Pons (tissue), 1 donor: Measurements from ENCODE around the gene RNF14.

Source experiments
- DNase-seq: peaks from one replicate; pipeline ENCODE4 v3.0.0-alpha.2; 2016; ENCODE audit warnings: low spot score

RNF14 gene

DNA sequence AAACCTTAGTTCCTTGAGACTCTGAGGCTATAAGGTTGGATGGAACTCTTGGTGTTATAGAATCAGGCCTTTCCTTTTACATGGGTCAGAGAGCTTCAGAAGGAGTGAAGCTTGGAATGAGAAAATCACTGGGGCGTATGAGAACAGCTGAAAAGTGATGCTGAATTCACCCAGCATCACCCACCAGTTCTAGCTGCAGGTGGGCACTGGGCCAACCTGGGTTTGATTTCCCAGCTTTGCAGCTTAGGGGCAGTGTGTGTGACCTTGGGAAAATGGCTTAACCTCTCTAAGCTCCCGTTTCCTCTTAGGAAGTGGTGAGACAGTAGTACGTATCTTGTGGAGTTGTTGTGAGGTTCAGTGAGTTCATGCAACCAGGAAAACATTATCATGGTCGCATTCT, 21.6 kb upstream of the RNF14 start:
- no peak for DNase-seq

DNA sequence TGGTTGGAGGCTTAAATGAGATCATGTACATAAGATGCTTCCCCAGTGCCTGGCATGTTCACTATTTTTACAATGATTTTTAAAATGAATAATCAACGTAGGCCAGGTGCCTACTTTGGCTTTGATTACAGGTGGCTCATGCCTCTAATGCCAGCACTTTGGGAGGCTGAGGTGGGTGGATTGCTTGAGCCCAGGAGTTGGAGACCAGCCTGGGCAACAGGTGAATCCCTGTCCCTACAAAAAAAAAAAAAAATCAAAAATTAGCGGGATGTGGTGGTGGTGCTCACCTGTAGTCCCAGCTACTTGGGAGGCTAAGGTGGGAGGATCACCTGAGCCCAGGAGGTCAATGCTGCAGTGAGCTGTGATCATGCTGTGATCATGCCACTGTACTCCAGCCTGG, 20.1 kb upstream of the RNF14 start:
- no peak for DNase-seq

DNA sequence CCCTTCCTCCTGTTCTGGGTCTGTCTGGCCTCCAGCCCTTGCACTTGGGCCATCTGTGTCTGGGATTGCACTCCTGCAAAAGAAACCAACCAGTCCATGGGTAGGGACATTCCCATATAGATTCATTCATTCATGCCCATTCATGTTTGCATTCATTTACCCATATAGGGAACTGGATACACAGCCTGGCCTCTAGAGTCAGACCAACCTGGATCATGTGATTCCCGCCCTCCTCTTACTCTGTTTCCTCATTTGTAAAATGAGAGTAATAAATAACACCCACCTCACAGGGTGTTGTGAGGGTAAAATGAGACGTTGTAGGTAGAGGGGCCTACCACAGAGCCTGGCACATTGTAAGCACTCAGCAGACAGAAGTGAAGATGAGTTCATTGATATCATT, 19.4 kb upstream of the RNF14 start:
- no peak for DNase-seq

DNA sequence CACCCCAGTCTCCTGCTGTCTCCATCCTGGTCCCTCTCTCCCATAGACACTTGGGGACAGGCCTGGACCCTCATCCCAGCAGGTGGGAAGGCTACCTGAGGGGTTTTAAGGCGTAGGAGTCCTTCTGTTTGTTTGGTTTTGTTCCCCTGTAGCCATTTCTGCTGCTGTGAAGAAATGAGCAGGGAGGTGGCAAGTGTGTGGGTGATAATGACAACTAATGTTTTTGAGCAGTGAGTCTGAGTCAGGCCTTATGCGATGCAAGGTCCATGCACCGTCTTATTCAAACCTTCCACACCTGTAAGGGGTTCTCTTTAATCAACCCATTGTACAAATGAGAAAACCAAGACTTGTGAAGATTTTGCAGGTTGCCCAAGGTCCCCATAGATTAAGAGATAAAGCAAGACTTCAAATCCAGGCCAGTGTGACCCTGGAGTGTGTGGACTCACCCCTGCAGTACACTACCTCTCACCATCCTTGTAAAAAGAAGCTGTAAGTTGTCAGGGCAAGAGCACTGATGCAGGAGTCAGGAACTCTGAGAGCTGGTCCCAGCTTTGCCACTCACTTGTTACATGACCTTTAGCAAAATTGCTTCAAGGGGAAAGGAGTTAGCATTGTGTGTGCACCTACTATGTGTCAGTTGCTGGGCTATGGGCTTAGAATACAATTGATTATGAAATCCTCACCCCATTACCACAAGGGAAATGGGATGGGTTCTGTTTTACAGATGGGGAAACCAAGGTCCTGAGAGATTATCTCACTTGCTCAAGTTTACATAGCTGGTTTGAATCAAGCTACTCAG, 18.5 kb upstream of the RNF14 start:
- DNase-seq: no peak

DNA sequence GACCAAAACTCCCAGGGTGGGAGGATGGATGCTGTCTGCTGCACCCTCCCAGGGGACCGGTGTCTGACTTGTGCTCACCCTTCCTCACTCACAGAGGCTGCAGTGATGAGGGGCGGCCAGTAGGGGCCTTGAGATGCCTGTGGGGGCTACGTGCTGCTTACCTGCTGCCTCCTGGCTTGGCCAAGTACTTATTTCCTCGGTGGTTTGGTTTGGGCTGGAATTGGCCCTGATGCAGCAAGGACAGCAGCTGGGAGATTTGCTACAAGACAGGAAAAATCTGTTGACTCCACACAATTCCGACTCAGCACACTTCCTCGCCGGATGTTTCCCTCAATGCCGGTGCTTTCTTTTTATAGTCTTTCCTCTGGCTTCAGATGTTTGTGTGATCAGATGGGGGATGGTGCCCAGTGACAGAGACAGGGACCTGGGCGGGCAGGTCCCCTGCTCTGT, 17.5 kb upstream of the RNF14 start:
- no peak for DNase-seq

DNA sequence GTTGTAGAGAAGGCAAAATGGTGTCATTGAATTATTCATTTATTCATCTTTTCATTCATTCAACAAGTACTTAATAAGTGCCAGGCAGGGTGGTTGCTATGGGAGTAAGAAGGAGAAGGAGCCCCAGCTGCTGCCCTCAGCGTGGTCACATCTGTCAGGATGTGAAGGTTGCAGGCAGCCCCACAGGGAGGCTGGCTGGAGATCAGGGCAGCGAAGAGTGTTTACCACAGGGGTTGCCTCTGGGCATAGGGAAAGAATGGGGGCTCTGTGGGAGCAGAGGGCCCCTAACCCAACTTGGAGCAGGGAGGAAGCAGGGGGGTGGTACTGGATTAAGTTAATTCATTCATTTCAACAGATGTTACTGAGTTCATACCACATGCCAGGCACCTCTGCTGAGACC, 16.9 kb upstream of the RNF14 start:
- DNase-seq: no peak

DNA sequence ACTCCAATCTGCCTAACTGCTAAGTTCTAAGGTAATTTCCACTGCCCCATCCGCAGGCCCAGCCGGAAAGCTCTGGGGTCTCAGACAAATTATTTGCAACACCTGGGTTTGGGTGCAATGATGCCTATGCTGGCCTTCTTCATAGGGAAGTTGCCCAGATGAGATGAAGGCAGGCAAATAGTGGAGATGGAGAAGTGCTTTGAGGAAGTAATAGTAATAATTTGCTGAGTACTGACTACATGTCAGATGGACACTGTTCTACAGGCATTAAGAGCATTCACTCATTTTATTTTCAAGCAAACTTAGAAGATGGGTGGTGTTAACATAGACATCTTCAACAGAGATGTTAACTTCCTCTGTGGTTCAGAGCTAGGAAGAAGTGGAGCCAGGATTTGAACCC, 14.7 kb upstream of the RNF14 start:
- DNase-seq: peak; percentile 51

DNA sequence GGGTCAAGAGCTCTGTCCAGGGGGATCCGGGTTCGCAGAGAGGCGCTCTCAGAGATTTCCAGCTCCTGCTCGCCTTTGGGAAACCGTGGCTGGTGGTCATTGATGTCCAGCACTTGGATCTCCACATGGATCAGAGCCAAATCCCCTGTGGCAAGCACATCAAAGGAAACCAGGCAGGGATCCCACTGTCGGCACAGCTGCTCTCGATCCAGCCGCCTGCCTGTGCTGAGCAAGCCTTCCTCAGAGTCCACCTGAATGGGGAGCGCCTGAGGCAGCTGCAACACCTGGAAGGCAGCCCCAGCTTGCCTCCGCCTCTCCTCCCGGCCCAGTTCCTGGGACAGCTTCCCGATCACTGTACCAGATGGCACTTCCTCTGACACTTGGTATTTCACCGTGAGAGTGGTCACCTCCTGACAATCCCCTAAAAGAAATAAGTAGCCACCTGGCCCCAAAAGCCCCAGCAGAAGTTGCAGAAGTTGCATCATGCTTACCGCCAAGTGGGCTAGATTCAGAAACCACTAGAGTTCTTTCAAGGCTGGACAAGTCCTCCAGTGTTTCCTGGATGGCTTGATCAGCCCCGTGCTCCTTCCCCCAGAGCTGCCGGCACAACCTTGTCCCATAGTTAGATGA, 11.4 kb upstream of the RNF14 start:
- DNase-seq: no peak

DNA sequence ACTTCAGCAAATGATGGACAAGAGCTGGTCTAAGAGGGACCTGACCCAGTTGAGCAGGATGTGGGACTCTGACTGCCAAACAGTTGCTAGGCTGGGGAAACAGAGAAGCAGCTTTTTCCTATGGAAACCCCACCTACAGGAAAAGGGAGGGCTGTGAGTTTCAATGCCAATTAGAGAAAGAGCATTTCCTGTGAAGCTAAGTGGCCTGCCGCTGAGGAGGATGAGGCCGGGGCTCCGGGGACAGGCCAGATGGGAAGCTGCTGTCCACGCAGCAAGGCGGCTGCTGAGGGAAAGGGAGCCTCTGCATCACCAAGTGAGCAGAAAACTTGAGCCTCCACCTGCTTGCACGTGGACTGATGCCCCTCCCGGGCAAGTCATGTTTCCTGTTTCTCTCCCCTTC, 10.8 kb upstream of the RNF14 start, which contains the start of gene PCDH12:
Gene PCDH12, minus strand, starts transcription at position 90 of the 400 bp plus-strand sequence. CDS start 351 bp downstream, outside the sequence.
- DNase-seq: no peak

DNA sequence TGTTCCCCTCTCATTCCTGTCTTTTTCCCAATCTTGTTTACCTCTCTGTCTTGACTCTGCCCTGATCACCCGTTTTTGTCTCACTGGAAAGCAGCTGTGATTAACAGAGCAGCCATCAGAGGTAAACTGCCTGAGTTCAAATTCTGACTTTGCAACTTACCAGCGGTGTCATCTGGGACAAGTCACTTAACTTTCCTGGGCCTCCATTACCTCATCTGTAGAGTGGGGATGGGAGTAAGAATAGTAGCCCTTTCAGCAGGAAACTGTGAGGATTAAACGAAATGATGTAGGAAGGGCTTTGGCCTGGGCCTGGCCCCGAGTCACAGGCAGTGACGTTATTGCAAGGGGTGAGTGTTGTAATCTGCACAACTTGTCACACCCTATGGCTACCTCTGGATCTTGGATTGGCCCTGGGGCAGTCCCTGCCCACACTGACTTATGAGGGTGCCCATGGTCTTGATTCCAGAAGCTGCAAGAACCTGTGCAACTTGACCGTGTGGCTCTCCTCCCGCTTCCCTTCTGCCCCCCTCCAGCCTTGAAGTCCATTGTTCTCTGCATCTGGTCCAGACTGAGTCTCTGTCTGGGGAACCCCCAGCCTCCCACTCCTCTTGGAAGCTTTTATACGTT, 10.2 kb upstream of the RNF14 start:
- DNase-seq: no peak

DNA sequence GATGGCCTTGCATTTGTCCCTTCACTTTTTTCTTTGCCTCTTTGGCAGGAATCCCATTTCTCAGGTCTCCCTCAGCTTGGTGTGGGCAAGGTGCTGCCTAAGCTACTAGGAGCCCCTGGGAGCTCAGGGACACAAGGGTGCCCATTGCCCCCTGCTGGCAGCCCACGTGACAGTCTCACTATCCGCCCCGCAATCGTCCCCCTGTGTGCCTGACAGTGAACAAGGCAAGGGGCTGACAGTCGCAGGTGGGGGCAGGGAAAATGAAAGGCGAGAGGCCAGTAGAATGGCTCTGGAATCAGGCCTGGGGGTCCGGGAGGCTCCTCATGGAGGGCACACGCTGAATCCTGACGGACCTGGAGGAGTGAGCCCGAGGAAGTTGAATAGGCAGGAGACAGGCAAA, 8.9 kb upstream of the RNF14 start:
- no peak for DNase-seq

DNA sequence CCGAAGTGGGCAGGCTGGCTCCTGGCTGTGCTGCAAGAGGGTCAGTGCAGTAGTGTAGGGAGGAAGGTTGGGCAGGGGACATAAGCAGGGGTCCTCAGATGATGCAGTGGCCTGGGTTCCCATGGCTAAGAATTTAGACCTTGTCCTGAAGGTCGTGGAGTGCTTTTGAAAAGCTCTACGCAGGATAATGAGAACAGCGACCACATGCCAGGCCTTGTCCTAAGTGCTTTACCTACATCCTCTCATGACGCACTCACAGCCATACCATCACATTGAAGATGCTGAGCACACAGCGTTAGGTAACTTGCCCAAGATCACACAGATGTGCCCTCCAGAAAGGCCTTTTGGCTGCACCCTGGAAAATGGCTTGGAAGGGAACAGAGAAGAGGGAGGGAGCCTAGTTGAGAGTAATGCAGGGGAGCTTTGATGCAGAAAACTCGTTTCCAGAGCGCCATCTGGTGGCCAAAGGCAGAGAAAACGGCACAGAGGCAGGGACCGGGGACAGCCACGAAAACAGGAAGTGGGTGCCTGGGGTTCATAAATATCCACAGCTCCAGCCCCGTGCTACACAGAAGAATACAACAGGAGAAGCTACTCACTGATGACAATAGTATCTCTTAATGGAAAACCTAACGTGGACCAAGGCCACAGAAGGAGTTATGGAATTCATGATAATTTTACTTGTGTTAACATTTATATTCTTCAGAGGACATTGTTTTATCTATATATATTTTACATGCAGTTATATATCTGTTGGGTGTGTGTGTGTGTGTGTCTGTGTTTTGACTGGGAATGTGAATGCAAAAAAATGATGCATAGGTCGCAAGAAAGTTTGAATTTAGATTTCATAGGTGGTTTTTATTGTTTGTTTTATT, 8.2 kb upstream of the RNF14 start:
- DNase-seq: peak; percentile 93

DNA sequence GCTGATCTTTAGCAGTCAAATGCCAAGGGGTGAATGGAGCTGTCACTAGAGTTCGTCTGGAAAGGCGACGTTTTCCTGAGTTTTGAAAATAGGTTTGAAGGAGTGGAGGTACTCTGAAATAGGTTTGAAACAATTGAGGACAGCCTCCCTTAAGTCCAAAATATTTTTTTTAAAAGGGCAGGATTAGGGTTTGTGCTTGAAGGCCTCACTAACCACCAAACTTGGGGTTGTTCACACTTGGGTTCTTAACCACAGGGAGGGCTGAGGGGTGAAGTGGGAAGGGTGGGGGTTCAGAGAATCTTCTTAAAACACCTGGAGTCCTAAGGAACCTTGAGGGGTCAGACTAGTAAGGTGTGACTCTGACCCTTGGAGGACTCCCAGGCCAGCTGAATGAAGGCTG, 7.4 kb upstream of the RNF14 start:
- no peak for DNase-seq

DNA sequence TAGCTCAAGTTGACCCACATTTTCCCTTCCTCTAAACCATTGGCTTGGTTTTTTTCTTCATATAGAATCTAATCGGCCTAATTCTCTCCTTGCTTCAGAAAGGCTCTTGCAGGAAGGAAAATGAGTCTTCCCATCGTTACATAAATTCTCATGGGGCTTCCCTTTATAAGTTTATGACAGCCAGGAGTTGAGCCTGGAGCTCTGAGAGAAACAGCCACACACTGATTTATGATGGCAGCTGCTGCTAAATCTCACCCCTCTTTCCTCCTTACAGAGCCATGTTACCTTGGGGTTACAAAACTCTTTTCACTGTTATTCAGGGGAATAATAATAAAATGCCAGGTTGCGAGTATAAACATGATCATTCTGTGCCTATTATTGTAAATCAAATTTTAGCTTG, 5.2 kb upstream of the RNF14 start:
- DNase-seq: no peak

DNA sequence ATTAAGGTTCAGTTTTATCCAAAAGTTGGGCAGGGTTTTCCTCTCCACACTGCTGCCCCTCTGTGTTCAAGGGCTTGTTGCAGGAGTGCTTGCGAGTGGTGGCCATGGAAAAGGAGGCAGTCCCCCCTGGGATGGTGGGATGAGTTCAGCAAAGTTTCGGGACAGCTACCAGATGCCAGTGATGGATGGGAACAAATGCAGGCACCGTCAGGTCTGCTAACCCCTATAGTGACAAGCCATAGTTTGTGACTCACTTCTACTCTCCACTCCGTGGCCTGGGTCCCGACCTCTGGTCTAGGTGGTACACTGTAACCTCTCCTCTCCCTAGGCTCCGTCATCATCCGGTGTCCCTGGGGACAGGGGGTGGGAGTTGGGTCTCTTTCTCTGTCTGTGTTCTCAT, 3.8 kb upstream of the RNF14 start:
- DNase-seq: no peak

DNA sequence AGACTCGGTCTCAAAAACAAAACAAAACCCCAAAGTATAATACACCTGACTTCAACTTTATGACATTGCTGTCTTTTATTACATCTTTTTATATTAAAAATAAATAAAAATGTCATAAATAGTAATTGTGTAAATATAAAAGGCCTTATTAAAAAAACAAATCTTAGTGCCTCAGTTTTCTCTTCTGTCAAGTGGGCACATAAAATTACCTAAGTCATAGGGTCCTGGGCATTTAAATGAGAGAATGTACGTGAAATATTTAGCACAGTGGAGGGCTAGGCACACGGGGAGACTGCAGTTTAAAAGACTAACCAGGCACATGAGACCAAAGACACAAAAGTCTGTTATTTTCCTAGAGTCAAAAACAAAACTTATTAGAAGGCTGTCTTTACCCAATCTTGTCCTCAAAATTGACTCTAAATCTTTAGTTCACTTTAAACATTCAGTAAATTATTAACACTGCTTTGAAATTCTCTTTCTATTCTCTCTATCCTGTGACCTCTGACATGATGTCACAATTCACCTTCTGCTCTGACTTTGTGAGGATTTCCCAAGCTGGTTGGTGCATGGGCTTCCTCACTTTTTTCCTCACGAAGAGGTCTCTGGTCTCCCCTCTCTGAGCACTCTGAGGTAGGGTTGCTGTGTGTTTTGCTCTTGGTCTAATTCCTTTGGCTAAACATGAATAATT, 2.5 kb upstream of the RNF14 start:
- DNase-seq: no peak

DNA sequence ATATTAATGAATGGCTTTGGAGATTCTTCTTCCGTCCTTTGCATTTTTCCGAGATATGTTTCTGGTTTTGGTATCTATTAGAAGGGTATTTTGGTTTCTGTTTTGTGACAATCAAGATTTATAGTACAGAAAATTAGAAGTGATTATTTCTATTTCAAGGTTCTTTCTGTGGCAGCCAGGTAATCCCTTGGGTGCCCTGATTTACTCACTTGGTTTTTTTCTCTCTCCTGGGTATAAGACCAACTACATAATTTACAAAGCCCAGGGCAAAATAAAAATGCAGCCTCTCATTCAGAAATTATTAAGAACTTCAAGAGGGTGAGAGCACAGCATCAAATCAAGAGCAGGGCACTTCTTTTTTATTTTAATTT, 2.0 kb upstream of the RNF14 start:
- no peak for DNase-seq

DNA sequence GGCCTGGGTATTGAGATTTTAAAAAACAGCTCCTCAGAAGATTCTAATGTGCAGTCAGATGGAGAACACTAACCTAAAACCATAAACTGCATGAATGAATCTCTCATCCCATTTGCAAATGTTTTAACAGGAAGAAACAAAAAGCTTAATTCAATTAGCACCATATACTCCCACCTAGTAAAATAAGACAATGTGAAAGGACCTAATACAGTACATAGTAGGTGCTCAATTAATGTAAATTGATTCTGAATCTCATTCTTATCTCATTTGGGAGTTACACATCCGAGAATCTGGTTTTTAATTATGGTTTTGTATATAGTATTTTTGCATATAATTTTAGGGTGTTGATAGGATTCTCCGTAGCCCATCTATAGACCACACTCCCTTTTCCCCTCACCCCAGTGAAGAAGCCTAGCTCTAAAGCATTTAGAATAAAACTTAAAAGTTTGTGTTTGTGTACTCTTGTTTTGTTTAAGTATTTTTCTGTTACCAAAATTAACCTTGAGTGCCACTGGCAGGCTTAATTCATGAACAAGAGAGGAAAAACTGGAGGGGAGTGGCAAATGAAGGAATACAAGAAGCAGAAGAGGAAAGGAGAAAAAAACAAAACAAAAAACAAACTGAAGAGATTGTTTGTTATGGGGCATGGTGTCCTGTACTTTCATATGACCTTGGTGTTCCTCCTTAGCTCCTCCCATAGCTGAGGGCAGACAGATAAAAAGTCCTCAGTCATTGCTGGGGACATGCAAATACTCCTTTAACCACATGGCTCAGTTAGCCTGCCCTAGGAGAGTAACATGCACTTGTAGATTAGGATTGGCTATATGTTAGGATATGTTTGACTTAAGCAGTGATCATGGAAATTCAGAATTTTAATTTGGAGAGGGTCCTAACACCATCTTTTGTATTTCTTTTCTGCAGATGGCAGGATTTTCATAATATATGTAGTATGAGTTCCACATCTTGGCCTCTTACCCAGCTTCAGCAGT, 1.2 kb downstream of the RNF14 start:
- no peak for DNase-seq

DNA sequence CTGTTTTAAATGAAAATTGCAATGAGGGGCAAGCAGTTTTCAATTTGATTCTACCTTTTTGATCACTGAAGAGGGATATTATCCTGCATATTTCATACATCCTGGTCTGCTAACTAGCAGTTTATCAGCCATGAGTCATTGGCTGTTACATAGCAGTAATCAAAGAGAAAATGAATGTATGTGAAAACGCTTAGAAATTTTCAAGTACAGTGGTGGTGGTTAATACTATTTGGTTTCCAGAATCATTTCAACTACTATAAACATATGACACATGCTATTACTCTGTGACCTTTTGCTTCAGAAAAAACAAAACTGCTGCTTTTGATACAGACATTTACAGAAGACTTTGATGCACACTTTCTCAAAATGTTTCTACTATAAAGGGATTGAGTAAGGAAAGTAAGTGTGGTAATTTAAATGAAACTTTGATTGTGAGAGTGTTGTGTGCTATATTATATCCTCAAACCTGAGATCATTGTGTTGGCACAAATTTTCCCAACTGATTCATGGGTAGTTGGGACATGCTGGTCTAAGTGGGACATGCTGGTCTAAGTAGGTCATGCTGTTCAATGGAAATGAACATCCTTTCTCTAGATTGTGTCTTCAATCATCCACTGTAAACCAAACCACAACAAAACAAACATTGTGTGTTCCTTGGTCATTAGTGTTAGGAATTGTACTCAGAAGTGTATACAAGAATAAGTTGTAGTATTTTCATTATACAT, 5.1 kb downstream of the RNF14 start:
- no peak for DNase-seq

DNA sequence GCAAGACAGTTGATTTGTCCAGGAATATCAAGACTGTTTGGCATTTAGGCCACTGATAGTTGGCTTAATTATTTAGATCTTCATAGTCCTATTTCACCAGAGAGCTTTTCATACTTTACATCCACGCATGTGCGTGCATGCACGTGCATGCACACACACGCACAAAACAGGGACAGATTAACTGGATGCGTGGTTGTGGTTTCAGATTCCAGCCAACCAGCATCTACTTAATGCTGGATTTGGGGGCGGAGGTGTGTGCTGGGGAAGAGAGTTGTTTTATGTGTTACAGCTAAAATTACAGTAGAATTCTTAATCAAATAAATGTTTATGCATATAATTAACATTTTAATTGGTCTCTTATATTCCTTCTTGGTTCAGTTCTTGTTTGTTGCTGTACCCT, 7.3 kb downstream of the RNF14 start:
- no peak for DNase-seq
